CD4-positive, alpha-beta T cell treated with Interleukin-17A for 4 hours (primary cell): Measurements from ENCODE around the gene TRDMT1.
A peak's percentile ranks its signal among the peaks of the same experiment; 100 is the strongest.

ENCODE experiments used
- DNase-seq: peaks from one replicate; pipeline ENCODE4 v3.0.0-alpha.2; 2020; ENCODE audit warnings: mixed read lengths

TRDMT1 gene

GRCh38 chr10:17200912-17201793, at the start of gene TRDMT1:
Gene TRDMT1, minus strand, starts transcription at chr10:17201672. Its CDS starts 38 bp downstream, at chr10:17201634.
- DNase-seq, result peak; percentile 80

- DNase-seq, result no peak
These were observed 49.3 kb upstream of the TRDMT1 start for GRCh38 chr10:17250736-17251135.

- peak; percentile 14 for DNase-seq
These were observed 48.3 kb upstream of the TRDMT1 start for GRCh38 chr10:17249820-17250219.

- no peak for DNase-seq
These were observed 47.5 kb upstream of the TRDMT1 start for GRCh38 chr10:17248964-17249363.

- no peak for DNase-seq
These were observed 45.7 kb upstream of the TRDMT1 start for GRCh38 chr10:17247210-17247609.

GRCh38 chr10:17244700-17245365, 43.4 kb upstream of the TRDMT1 start:
- no peak for DNase-seq

GRCh38 chr10:17241611-17242333, 40.3 kb upstream of the TRDMT1 start:
- peak; percentile 33 for DNase-seq

GRCh38 chr10:17240616-17241015, 39.1 kb upstream of the TRDMT1 start:
- no peak for DNase-seq

- DNase-seq, result no peak
These were observed 38.6 kb upstream of the TRDMT1 start for GRCh38 chr10:17240096-17240495.

GRCh38 chr10:17239345-17240085, 38.0 kb upstream of the TRDMT1 start:
- no peak for DNase-seq

- no peak for DNase-seq
These were observed 37.2 kb upstream of the TRDMT1 start for GRCh38 chr10:17238445-17239291.

GRCh38 chr10:17237915-17238444, 36.5 kb upstream of the TRDMT1 start:
- DNase-seq, result no peak

GRCh38 chr10:17237149-17237527, 35.7 kb upstream of the TRDMT1 start:
- DNase-seq, result no peak

GRCh38 chr10:17236468-17237148, 35.1 kb upstream of the TRDMT1 start:
- DNase-seq, result no peak

- DNase-seq, result peak; percentile 15
These were observed 33.7 kb upstream of the TRDMT1 start for GRCh38 chr10:17235136-17235535.

- DNase-seq, result no peak
These were observed 33.0 kb upstream of the TRDMT1 start for GRCh38 chr10:17234431-17234945.

- DNase-seq, result no peak
These were observed 32.0 kb upstream of the TRDMT1 start for GRCh38 chr10:17233286-17233991.

- no peak for DNase-seq
These were observed 30.9 kb upstream of the TRDMT1 start for GRCh38 chr10:17232276-17232960.

GRCh38 chr10:17231788-17232187, 30.3 kb upstream of the TRDMT1 start:
- no peak for DNase-seq
